HG03520 (cell line): Measurements from ENCODE around the gene PNPLA1.

Experiments
- ATAC-seq: cut with Tn5 transposase; IDR thresholded peaks from one replicate; pipeline ENCODE4 v1.9.1; 2021; ENCODE audit warnings: mild to moderate bottlenecking, moderate library complexity; ENCODE audit not compliant: unreplicated experiment

PNPLA1 gene

GRCh38 chr6:36269834-36270705 lies at the start of gene PNPLA1:
TSS of gene PNPLA1 (plus strand) at chr6:36270060. CDS start at chr6:36270460, 400 bp downstream.
- ATAC-seq, result no peak

GRCh38 chr6:36220226-36220625 lies 49.6 kb upstream of the PNPLA1 start:
- ATAC-seq, result no peak

- ATAC-seq, result no peak
Measured at GRCh38 chr6:36221674-36222073, 48.2 kb upstream of the PNPLA1 start.

- ATAC-seq, result no peak
Measured at GRCh38 chr6:36222924-36223323, 46.9 kb upstream of the PNPLA1 start.

GRCh38 chr6:36223706-36224105 lies 46.2 kb upstream of the PNPLA1 start:
- ATAC-seq, result no peak

- no peak for ATAC-seq
Measured at GRCh38 chr6:36224918-36225461, 44.9 kb upstream of the PNPLA1 start.

GRCh38 chr6:36226438-36227047 lies 43.3 kb upstream of the PNPLA1 start:
- ATAC-seq, result no peak

GRCh38 chr6:36227379-36228228 lies 42.3 kb upstream of the PNPLA1 start:
- ATAC-seq, result no peak

- ATAC-seq, result no peak
Measured at GRCh38 chr6:36229223-36229622, 40.6 kb upstream of the PNPLA1 start.

GRCh38 chr6:36230371-36230770 lies 39.5 kb upstream of the PNPLA1 start:
- no peak for ATAC-seq

- ATAC-seq, result no peak
Measured at GRCh38 chr6:36232172-36232571, 37.7 kb upstream of the PNPLA1 start.

GRCh38 chr6:36235309-36235708 lies 34.6 kb upstream of the PNPLA1 start:
- no peak for ATAC-seq

- no peak for ATAC-seq
Measured at GRCh38 chr6:36235862-36236261, 34.0 kb upstream of the PNPLA1 start.

GRCh38 chr6:36239774-36240173 lies 30.1 kb upstream of the PNPLA1 start:
- ATAC-seq, result no peak

GRCh38 chr6:36241728-36242127 lies 28.1 kb upstream of the PNPLA1 start:
- no peak for ATAC-seq

GRCh38 chr6:36242161-36242560 lies 27.7 kb upstream of the PNPLA1 start:
- no peak for ATAC-seq

- ATAC-seq, result no peak
Measured at GRCh38 chr6:36242626-36243025, 27.2 kb upstream of the PNPLA1 start.

GRCh38 chr6:36243562-36244212 lies 26.2 kb upstream of the PNPLA1 start:
- ATAC-seq, result no peak

- no peak for ATAC-seq
Measured at GRCh38 chr6:36244641-36245280, 25.1 kb upstream of the PNPLA1 start.

GRCh38 chr6:36245572-36246061 lies 24.2 kb upstream of the PNPLA1 start:
- no peak for ATAC-seq
